CD4-positive, alpha-beta memory T cell (primary cell): ENCODE results near the gene CSPG4. TPM values are rescaled to one million over a fixed set of nuclear protein-coding genes. Genes with fewer than 3 reads are reported as not detected.
"Not testable (repeated sequence)": the region's sequence is repeated elsewhere in the genome, so short reads cannot be mapped to it uniquely, and the experiment has no call there.

Source experiments
- CTCF ChIA-PET: fragments of 350-600 bp; sonication (Branson Sonifier 250); formaldehyde crosslinking; loops from one replicate; lab custom pipeline; 2021; ENCODE audit warnings: inconsistent platforms; ENCODE audit not compliant: partially characterized antibody; lab: Charles Lee
- POLR2A ChIA-PET: fragments of 350-600 bp; sonication (Branson Sonifier 250); formaldehyde crosslinking; loops from one replicate; lab custom pipeline; 2021; ENCODE audit not compliant: partially characterized antibody; lab: Charles Lee
- DNase-seq, 5 donors: peaks; one replicate each; pipeline versions ENCODE4 v3.0.0 to v3.0.0-alpha.2; 2020 to 2022; ENCODE audit warnings: mixed read lengths in 1 of 5
- H3K27ac ChIP-seq: one replicate; pipeline ENCODE4 v1.7.0; 2013; ENCODE audit warnings: low read depth, low read length
- H3K27me3 ChIP-seq: 2 replicates; pipeline ENCODE4 v1.7.0; 2013; ENCODE audit warnings: mild to moderate bottlenecking, low read length, moderate library complexity; ENCODE audit not compliant: insufficient read depth
- H3K36me3 ChIP-seq: 2 replicates; pipeline ENCODE4 v1.7.0; 2013; ENCODE audit warnings: mild to moderate bottlenecking, low read length, moderate library complexity; ENCODE audit not compliant: insufficient read depth
- H3K4me1 ChIP-seq: 2 replicates; pipeline ENCODE4 v1.7.0; 2013; ENCODE audit warnings: mild to moderate bottlenecking, low read length, moderate library complexity; ENCODE audit not compliant: insufficient read depth
- H3K4me3 ChIP-seq, 2 donors: one replicate each; pipeline ENCODE4 v1.7.0; 2013; ENCODE audit warnings: low read length in 2 of 2, mild to moderate bottlenecking in 1 of 2
- H3K9me3 ChIP-seq, 2 donors: one replicate each; pipeline ENCODE4 v1.7.0; 2013; ENCODE audit warnings: low read length in 2 of 2, control low read depth in 1 of 2; ENCODE audit not compliant: control insufficient read depth in 1 of 2
- H3K27ac Mint-ChIP-seq, 7 donors: one replicate each; pipeline ENCODE4 v1.8.0; 2020 to 2021; ENCODE audit warnings: mixed read lengths in 7 of 7, mild to moderate bottlenecking in 6 of 7, inconsistent platforms in 3 of 7, moderate library complexity in 3 of 7
- H3K27me3 Mint-ChIP-seq, 2 donors: one replicate each; pipeline ENCODE4 v1.8.0; 2020 to 2021; ENCODE audit warnings: mixed read lengths in 2 of 2
- H3K36me3 Mint-ChIP-seq, 2 donors: one replicate each; pipeline ENCODE4 v1.8.0; 2020 to 2021; ENCODE audit warnings: mixed read lengths in 2 of 2, inconsistent platforms in 1 of 2, mild to moderate bottlenecking in 1 of 2
- H3K4me1 Mint-ChIP-seq, 4 donors: one replicate each; pipeline ENCODE4 v1.8.0; 2020 to 2021; ENCODE audit warnings: mixed read lengths in 4 of 4, mild to moderate bottlenecking in 1 of 4
- H3K4me3 Mint-ChIP-seq, 8 donors: one replicate each; pipeline ENCODE4 v1.8.0; 2020 to 2021; ENCODE audit warnings: mixed read lengths in 8 of 8, mild to moderate bottlenecking in 7 of 8, moderate library complexity in 6 of 8, inconsistent platforms in 3 of 8
- H3K9me3 Mint-ChIP-seq, 8 donors: one replicate each; pipeline ENCODE4 v1.8.0; 2020 to 2021; ENCODE audit warnings: mixed read lengths in 8 of 8, mild to moderate bottlenecking in 5 of 8, inconsistent platforms in 3 of 8, moderate library complexity in 1 of 8
- intact Hi-C: fragments of 100-400 bp; cut with micrococcal nuclease; formaldehyde crosslinking; loops from one replicate; pipeline ENCODE4 v1.15.1; 2023
- polyA plus RNA-seq, 2 donors: library from polyadenylated mRNA; unstranded; fragments of 300-500 nt; fragmentation: Illumina TruSeq; gene quantifications; one replicate each; pipeline ENCODE4 v1.2.3, GENCODE V29; 2021
- total RNA-seq, 2 experiments: library from RNA; stranded (reverse); gene quantifications; one replicate each; pipeline ENCODE4 v1.2.3, GENCODE V29; 2021

CSPG4 gene
- total and polyA plus RNA-seq, 4 experiments from 2014 or later: not detected

DNA sequence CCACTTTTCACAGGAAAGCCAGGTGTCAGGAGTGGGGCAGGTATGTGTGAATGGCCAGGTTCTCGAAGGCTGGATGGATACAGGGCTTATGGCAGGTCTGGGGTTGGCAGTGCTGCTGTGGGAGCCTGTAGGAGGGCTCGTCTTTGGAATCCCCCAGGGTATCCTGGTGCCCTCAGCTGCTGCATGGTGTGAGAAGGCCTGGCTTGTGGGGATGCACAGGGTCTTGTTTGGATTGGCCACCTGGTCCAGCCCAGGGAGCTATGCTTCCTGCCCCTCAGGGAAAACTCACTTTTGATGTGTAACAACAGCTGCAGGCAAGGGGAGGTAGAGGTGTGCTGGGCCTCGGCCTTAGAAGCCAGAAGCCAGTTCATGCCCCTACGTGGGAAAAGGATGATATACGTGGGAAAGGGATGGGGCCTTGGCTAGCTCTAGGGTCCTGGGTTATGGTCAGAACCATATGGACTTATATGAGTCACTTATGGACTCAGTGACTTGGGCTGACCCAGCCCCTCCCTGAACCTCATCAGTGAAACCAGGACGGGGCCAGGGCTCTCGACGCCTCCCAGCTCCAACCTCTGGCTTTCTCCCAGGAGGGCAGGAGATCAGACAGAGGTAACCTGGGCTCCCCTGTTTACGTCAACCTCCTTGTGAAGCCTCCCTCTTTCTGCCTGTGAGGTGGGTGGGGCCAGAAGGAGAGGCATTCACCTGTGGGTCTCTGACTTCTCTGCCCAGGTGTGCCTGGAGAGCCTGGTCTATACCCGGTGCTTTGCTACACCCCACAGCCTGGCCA lies 37.8 kb upstream of the CSPG4 start:
- intact Hi-C loops: no loop called here
- no peaks in the 10 kb centered on the region for H3K27me3 ChIP-seq
- Mint-ChIP-seq H3K27ac (peak overlapping the region in 2 of 7 donors; percentile 23 to 36), H3K9me3 (no peaks in the 10 kb centered on the region), H3K27me3 (no peaks in the 10 kb centered on the region), H3K4me1 (peaks cover 7 to 11% (median 10%) of the 10 kb centered on the region in 4 donors), H3K4me3 (no peak overlapping the region), H3K36me3 (no peaks in the 10 kb centered on the region)
- H3K36me3 ChIP-seq: no peaks in the 10 kb centered on the region
- no peak overlapping the region for H3K4me3 ChIP-seq
- peaks cover 13% of the 10 kb centered on the region for H3K4me1 ChIP-seq
- DNase-seq: no peak
- POLR2A ChIA-PET: no interaction called here
- no peak overlapping the region for H3K27ac ChIP-seq
- H3K9me3 ChIP-seq: no peaks in the 10 kb centered on the region
- CTCF ChIA-PET: no interaction called here

DNA sequence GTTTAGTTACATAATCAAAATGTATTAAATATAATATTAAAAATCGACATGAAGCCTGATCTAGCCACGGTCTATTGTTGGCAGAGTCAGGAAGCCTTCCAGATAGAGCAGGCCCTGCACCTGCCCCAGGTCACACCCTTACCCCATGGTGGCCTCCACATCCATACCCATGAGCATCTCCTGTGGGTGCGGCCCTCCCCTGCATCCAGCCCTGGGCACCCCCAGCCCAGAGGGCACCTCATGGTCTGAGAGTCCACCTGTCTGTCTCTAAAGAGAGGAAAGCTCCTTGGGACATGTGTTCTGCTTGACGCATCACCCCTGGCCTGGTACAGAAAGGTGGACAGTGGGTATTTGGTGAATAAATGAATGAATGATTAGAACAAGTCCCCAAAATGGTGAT lies 37.2 kb upstream of the CSPG4 start:
- no peaks in the 10 kb centered on the region for H3K36me3 Mint-ChIP-seq
- Histone ChIP-seq H3K36me3 (no peaks in the 10 kb centered on the region), H3K4me3 (no peak overlapping the region), H3K4me1 (peaks cover 13% of the 10 kb centered on the region), H3K27ac (no peak overlapping the region), H3K27me3 (no peaks in the 10 kb centered on the region), H3K9me3 (no peaks in the 10 kb centered on the region)
- ChIA-PET CTCF (no interaction called here), POLR2A (no interaction called here)
- intact Hi-C loops: no loop called here
- no peaks in the 10 kb centered on the region for H3K9me3 Mint-ChIP-seq
- H3K4me3 Mint-ChIP-seq: no peak overlapping the region
- H3K27ac Mint-ChIP-seq: no peak overlapping the region
- no peak for DNase-seq
- peaks cover 7 to 11% (median 10%) of the 10 kb centered on the region in 4 donors for H3K4me1 Mint-ChIP-seq
- H3K27me3 Mint-ChIP-seq: no peaks in the 10 kb centered on the region

DNA sequence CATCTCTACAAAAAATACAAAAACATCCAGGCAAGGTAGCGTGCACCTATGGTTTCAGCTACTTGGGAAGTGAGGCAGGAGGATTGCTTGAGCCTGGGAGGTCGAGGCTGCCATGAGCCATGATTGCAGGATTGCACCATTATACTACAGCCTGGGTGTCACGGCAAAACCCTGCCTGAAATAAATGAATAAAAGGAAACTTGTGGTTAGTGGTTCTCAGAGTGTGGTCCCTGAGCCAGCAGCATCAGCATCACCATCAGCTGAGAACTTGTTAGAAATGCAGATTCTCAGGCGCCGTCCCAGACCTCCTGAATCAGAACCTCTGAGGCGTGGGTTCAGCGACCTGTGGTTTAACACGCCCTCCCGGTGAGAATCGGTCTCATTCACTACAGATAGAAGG lies 36.2 kb upstream of the CSPG4 start:
- intact Hi-C loops, H3K27me3 Mint-ChIP-seq, H3K36me3 Mint-ChIP-seq, H3K27ac ChIP-seq, H3K9me3 Mint-ChIP-seq, H3K9me3 ChIP-seq, H3K27me3 ChIP-seq, POLR2A ChIA-PET, CTCF ChIA-PET, H3K36me3 ChIP-seq, H3K4me3 ChIP-seq: not testable (repeated sequence)
- H3K4me3 Mint-ChIP-seq: peak overlapping the region; percentile 39 to 74 (median 60)
- peak; percentile 39 to 57 (median 45) for DNase-seq
- peak overlapping the region in 4 of 7 donors; percentile 44 to 69 (median 67) for H3K27ac Mint-ChIP-seq
- peaks cover 7 to 11% (median 10%) of the 10 kb centered on the region in 4 donors for H3K4me1 Mint-ChIP-seq
- peaks cover 13% of the 10 kb centered on the region for H3K4me1 ChIP-seq

DNA sequence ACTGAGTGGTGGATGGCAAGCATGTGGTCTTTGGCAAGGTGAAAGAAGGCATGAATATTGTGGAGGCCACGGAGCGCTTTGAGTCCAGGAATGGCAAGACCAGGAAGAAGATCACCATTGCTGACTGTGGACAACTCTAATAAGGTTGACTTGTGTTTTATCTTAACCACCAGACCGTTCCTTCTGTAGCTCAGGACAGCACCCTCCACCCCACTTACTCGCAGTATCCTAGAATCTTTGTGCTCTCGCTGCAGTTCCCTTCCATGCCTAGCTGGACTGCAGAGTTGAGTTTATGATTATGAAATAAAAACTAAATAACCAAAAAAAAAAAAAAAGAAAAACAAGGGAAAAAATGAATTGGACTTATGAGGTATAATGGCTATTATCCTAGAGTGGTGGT lies 34.5 kb upstream of the CSPG4 start:
- H3K36me3 Mint-ChIP-seq, H3K4me3 Mint-ChIP-seq, POLR2A ChIA-PET, H3K27me3 ChIP-seq, H3K27ac ChIP-seq, DNase-seq, H3K36me3 ChIP-seq, H3K4me3 ChIP-seq, H3K9me3 ChIP-seq, intact Hi-C loops, H3K9me3 Mint-ChIP-seq, H3K27ac Mint-ChIP-seq, H3K27me3 Mint-ChIP-seq: not testable (repeated sequence)
- H3K4me1 Mint-ChIP-seq: peaks cover 7 to 11% (median 10%) of the 10 kb centered on the region in 4 donors
- CTCF ChIA-PET: interaction anchor here (0.6 kb wide), 1 partner anchor 19 kb away, joined by 3 read pairs; no protein-coding TSS in a partner anchor
- H3K4me1 ChIP-seq: peaks cover 13% of the 10 kb centered on the region

DNA sequence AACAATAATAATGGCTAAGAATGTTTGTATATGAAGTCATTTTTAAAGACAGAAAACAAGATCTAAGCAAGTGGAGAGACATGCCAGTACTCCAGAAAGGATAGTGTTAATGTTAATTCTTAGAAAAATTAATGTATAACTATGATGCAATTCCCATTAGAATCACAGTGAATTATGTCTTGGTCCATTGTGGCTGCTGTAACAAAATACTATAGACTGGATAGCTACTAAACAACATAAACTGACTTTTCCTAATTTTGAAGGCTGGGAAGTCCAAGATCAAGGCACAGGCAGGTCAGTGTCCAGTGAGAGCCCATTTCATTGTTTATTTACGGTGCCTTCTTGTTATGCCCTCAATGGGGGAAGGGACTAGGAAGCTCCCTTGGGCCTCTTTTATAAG lies 32.7 kb upstream of the CSPG4 start:
- no peak overlapping the region for H3K27ac ChIP-seq
- Mint-ChIP-seq H3K27ac (peak overlapping the region in 1 of 7 donors; percentile 11), H3K4me3 (no peak overlapping the region), H3K4me1 (peaks cover 7 to 11% (median 10%) of the 10 kb centered on the region in 4 donors), H3K27me3 (peaks cover 1 to 3% of the 10 kb centered on the region in 2 donors), H3K9me3 (no peaks in the 10 kb centered on the region), H3K36me3 (no peaks in the 10 kb centered on the region)
- H3K36me3 ChIP-seq: no peaks in the 10 kb centered on the region
- intact Hi-C loops: no loop called here
- POLR2A ChIA-PET: no interaction called here
- peaks cover 13% of the 10 kb centered on the region for H3K4me1 ChIP-seq
- H3K4me3 ChIP-seq: no peak overlapping the region
- no peaks in the 10 kb centered on the region for H3K27me3 ChIP-seq
- DNase-seq: no peak
- H3K9me3 ChIP-seq: no peaks in the 10 kb centered on the region
- CTCF ChIA-PET: no interaction called here

DNA sequence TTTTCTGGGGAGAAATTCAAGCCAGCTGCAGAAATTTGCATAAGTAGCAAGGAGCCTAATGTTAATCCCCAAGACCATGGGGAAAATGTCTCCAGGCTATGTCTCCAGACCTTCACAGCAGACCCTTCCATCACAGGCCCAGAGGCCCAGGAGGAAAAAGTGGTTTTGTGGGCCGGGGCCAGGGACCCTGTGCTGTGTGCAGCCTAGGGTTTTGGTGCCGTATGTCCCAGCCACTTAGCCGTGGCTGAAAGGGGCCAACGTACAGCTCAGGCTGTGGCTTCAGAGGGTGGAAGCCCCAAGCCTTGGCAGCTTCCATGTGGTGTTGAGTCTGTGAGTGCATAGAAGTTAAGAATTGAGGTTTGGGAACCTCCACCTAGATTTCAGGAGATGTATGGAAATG lies 29.7 kb upstream of the CSPG4 start:
- H3K36me3 ChIP-seq, H3K27me3 ChIP-seq, H3K27ac ChIP-seq, H3K36me3 Mint-ChIP-seq, H3K9me3 Mint-ChIP-seq, H3K4me3 Mint-ChIP-seq, H3K27me3 Mint-ChIP-seq, H3K27ac Mint-ChIP-seq, H3K4me3 ChIP-seq, intact Hi-C loops, CTCF ChIA-PET, H3K9me3 ChIP-seq, DNase-seq, POLR2A ChIA-PET: not testable (repeated sequence)
- H3K4me1 Mint-ChIP-seq: peaks cover 5 to 17% (median 5%) of the 10 kb centered on the region in 4 donors
- peaks cover 13% of the 10 kb centered on the region for H3K4me1 ChIP-seq

DNA sequence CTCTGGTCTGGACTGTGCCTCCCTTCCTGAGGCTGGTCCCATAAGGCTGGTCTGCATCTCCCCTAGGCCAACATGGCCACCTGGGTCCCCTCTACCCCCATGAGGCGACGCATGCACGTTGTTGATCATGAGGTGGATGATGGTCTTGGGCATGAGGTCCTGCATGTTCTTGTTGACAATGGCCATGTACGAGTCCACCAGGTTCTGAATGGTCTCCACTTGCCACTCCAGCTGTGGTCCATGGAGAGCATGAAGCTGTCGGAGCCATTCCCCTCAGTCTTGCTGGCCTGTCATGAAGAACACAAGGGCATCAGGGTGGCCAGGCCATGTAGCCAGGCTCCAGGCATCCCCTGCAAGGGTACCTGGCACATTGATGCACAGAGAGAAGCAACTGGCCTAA lies 27.1 kb upstream of the CSPG4 start:
- H3K27ac Mint-ChIP-seq: peak overlapping the region in 6 of 7 donors; percentile 40 to 92 (median 78)
- DNase-seq: no peak
- no peak overlapping the region for H3K4me3 ChIP-seq
- no peaks in the 10 kb centered on the region for H3K9me3 Mint-ChIP-seq
- peaks cover 5 to 17% (median 5%) of the 10 kb centered on the region in 4 donors for H3K4me1 Mint-ChIP-seq
- H3K27me3 Mint-ChIP-seq: peaks cover 1 to 3% of the 10 kb centered on the region in 2 donors
- peaks cover 13% of the 10 kb centered on the region for H3K4me1 ChIP-seq
- no peaks in the 10 kb centered on the region for H3K9me3 ChIP-seq
- ChIA-PET POLR2A (no interaction called here), CTCF (interaction anchor here (1.4 to 1.7 kb wide), 2 partner anchors 11 to 62 kb away, joined by 3 to 4 read pairs; no protein-coding TSS in a partner anchor)
- H3K27me3 ChIP-seq: no peaks in the 10 kb centered on the region
- H3K27ac ChIP-seq: no peak overlapping the region
- intact Hi-C loops: loop anchor here (2.0 to 10.0 kb wide), 2 partner anchors 19 to 165 kb away; partner anchors contain the start of gene FBXO22
- H3K36me3 ChIP-seq: no peaks in the 10 kb centered on the region
- H3K36me3 Mint-ChIP-seq: no peaks in the 10 kb centered on the region
- H3K4me3 Mint-ChIP-seq: peak overlapping the region; percentile 82 to 87 (median 86)
